Stomach (tissue), 4 donors: ENCODE results near the gene FLAD1.

ENCODE experiments used
- CTCF ChIP-seq, 7 experiments: fragments of 450-650 bp in 4 of 7; fragments of 200-600 bp in 3 of 7; sonication (generic) in 3 of 7; IDR thresholded peaks; one replicate each; pipeline ENCODE4 v1.5.1; 2016 to 2019; ENCODE audit warnings: antibody characterized with exemption in 7 of 7, control low read depth in 2 of 7, mild to moderate bottlenecking in 1 of 7
- EP300 ChIP-seq: sonication (generic); formaldehyde crosslinking; IDR thresholded peaks from one replicate; pipeline ENCODE4 v1.6.1; 2017; ENCODE audit warnings: antibody characterized with exemption
- POLR2A ChIP-seq, 4 donors: fragments of 450-650 bp; IDR thresholded peaks; one replicate each; pipeline ENCODE4 v1.6.1; 2016; ENCODE audit warnings: antibody characterized with exemption in 4 of 4, control low read depth in 2 of 4, mild to moderate bottlenecking in 1 of 4, moderate library complexity in 1 of 4
- POLR2AphosphoS5 ChIP-seq, 3 donors: sonication (generic); formaldehyde crosslinking; IDR thresholded peaks; one replicate each; pipeline ENCODE4 v1.6.1; 2016; ENCODE audit warnings: antibody characterized with exemption in 3 of 3

DNA sequence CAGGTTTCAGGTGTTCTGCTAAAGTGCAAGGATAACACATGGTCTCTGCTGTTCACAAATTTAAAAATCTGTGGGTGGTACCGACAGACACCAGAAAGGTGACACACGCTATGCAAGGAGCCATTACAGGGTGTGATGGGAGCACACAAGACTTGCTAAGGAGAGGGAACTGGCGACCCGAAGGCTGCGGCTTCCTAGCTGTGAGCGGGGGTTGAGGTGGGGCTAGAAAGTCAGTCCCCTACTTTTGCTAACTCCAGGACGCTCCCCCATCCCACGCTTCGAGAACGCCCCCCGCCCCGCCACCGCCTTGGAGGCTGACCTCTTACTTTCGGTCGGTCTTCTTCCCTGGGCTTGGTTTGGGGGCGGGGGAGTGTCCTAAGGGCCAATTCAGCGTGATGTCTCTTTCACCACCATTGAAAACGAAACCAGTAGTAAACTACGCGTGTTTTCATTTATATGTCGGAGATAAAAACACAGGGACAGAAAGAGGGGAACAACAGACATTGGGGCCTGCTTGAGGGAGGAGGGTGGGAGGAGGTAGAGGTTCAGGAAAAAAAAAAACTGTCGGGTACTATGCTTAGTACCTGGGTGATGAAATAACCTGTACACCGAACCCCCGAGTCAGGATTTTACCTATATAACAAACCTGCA, 7.6 kb upstream of the FLAD1 start:
- TF ChIP-seq CTCF (IDR thresholded peaks at IDR 0.05) (no peak), POLR2AphosphoS5 (IDR thresholded peaks at IDR 0.05) (no peak), POLR2A (IDR thresholded peaks at IDR 0.05) (no peak), EP300 (no peak)
